HUDEP-2 (cell line): Measurements from ENCODE around the gene BCL2.

Source experiments
- DNase-seq, 76 experiments: peaks; one replicate each; lab custom pipeline; 2025; ENCODE audit not compliant: unreplicated experiment in 76 of 76; lab: John Stamatoyannopoulos, UW

The BCL2 gene

GRCh38 chr18:63312019-63312409 lies 7.6 kb downstream of the BCL2 start:
- no peak for DNase-seq

- DNase-seq: no peak
These were observed 8.2 kb downstream of the BCL2 start for GRCh38 chr18:63311118-63312018.

- DNase-seq: no peak
These were observed 10.1 kb downstream of the BCL2 start for GRCh38 chr18:63309422-63309821.

GRCh38 chr18:63307551-63308200 lies 11.9 kb downstream of the BCL2 start:
- no peak for DNase-seq

GRCh38 chr18:63306819-63307550 lies 12.6 kb downstream of the BCL2 start:
- no peak for DNase-seq

GRCh38 chr18:63306249-63306648 lies 13.3 kb downstream of the BCL2 start:
- no peak for DNase-seq

GRCh38 chr18:63303547-63303946 lies 16.0 kb downstream of the BCL2 start:
- no peak for DNase-seq

GRCh38 chr18:63302636-63303405 lies 16.7 kb downstream of the BCL2 start:
- DNase-seq: no peak

GRCh38 chr18:63302220-63302619 lies 17.3 kb downstream of the BCL2 start:
- DNase-seq: no peak

- no peak for DNase-seq
These were observed 18.1 kb downstream of the BCL2 start for GRCh38 chr18:63301434-63301833.

- DNase-seq: no peak
These were observed 19.5 kb downstream of the BCL2 start for GRCh38 chr18:63299837-63300745.

- DNase-seq: no peak
These were observed 20.9 kb downstream of the BCL2 start for GRCh38 chr18:63298400-63299365.

GRCh38 chr18:63297687-63298399 lies 21.7 kb downstream of the BCL2 start:
- no peak for DNase-seq

GRCh38 chr18:63293935-63294334 lies 25.6 kb downstream of the BCL2 start:
- no peak for DNase-seq

GRCh38 chr18:63292831-63293683 lies 26.5 kb downstream of the BCL2 start:
- DNase-seq: no peak

- DNase-seq: no peak
These were observed 28.3 kb downstream of the BCL2 start for GRCh38 chr18:63291278-63291677.

- DNase-seq: no peak
These were observed 28.8 kb downstream of the BCL2 start for GRCh38 chr18:63290821-63291200.
